Embryonic facial prominence (tissue), 1 donor: ENCODE results near the gene GCA.

Experiments used
- DNase-seq: peaks from one replicate; pipeline ENCODE4 v3.0.0-alpha.2; 2016; ENCODE audit errors: extremely low spot score

GCA gene

GRCh38 chr2:162327806-162328205 lies 16.1 kb upstream of the GCA start:
- DNase-seq, result no peak

DNA sequence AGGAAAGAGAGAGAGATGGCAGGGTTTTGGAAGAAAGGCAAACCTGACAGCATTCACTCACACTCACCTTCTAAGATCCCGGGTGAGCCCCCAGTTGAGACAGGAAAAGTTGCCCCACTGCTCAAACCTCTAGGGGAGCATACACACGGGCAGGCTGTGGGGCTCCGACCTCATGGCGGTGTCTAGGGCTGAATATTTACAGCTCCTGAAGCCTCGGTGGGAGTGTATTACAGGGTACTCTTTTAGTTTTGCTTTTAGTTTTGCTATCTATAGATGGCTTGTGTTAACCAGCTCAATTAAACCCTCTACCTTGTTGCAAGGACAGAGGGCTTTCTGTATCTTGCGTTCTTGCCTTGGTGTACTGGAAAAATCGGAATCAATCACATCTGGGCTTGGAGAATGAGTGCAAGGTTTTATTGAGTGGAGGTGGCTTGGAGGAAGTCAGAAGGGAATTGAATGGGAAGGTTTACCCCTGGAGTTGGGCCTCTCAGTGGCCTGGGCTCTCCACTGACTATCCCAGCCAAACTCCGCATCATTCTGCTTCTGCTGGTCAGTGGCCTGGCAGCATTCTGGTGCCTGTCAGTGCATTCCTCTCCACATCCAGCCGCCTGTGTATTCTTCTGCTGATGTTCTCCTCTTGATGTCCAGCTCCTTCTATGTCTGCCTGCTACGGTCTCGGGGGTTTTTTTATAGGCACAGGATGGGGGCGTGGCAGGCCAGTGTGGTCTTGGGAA lies 15.3 kb upstream of the GCA start:
- no peak for DNase-seq

- no peak for DNase-seq
Observed at GRCh38 chr2:162330881-162331280, 13.1 kb upstream of the GCA start.

GRCh38 chr2:162333968-162334367 lies 10.0 kb upstream of the GCA start:
- DNase-seq, result no peak

DNA sequence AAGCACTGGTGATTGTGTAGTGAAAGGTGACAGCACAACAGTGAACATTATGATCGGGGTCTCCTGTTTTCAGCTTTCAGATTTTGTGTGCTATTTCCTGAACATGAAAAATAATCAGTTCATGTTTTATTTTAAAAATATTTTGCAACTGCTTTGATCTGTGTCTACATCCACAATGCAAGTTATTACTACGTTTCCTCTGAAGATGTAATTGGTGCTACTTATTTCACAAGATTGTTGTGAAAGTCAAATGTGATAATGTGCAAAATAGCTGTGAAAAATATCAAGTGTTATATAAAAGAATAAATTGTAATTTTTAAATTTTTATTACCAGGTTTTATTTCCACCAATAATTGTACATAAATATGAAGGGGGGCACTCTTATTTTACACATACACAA lies 6.1 kb upstream of the GCA start:
- no peak for DNase-seq

DNA sequence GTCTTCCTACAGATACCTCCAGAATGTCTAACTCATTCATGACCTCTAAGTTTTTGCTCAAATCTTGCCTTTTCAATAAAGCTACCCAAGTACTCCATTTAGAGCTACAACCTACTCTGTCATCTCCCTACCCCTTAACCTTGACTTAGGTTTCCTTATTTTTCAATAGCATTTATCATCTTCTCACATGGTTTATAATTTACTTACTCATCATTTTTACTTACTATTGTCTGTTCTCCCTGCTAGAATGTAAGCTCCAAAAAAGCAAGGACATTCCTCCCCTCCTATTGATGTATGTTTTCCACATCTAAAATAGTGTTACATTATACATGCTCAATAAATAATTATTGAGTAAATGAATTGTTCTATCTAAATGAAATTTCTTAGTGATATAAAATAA lies 3.1 kb upstream of the GCA start:
- no peak for DNase-seq

GRCh38 chr2:162342321-162342720 lies 1.6 kb upstream of the GCA start:
- no peak for DNase-seq

GRCh38 chr2:162342841-162343240 lies 1.1 kb upstream of the GCA start:
- no peak for DNase-seq

- DNase-seq, result no peak
Observed at GRCh38 chr2:162343492-162343823, 474 bp upstream of the GCA start.

- DNase-seq, result no peak
Observed at GRCh38 chr2:162344617-162344950, 652 bp downstream of the GCA start.

DNA sequence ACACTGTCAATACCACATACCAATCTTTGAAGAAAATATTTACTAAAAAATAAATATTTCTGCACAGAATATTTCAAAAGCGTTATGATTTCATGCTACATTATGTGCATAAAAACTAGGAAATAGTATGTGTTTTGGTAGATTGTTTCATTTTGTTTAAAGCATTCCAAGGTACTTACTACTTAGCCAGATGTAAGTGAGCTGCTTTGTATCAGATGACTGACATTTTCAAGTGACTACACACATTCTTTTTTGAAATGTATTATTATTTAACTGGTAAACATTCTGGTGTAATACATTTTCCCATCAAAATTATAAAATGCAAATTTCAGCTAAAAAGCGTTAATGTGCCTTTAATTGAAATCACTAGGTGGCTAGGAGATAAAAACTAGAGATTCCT lies 21.5 kb downstream of the GCA start:
- no peak for DNase-seq

GRCh38 chr2:162368494-162368893 lies 24.6 kb downstream of the GCA start:
- no peak for DNase-seq

- no peak for DNase-seq
Observed at GRCh38 chr2:162369551-162369950, 25.6 kb downstream of the GCA start.

GRCh38 chr2:162370931-162371330 lies 27.0 kb downstream of the GCA start:
- no peak for DNase-seq

GRCh38 chr2:162372818-162373217 lies 28.9 kb downstream of the GCA start:
- no peak for DNase-seq

- DNase-seq, result no peak
Observed at GRCh38 chr2:162379719-162380580, 36.0 kb downstream of the GCA start.

- no peak for DNase-seq
Observed at GRCh38 chr2:162381851-162382250, 37.9 kb downstream of the GCA start.

DNA sequence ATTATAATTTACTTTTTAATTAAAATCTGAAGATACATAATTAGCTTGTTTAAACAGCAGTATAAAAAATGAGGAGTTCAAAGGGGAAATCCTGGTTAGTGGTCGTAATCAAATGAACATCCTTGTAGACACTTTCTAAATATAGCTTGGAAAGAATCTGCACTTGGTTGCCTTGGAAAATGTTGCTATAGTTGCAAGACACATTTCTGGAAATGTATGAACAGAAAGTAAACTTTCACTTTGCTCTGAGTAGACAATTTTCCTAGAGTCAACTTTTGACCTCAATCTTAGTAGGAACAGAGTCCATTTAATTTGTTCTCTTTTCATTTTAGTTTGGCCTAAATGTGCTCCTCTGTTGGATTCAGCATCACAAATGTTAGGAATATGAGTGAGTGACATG lies 38.3 kb downstream of the GCA start:
- no peak for DNase-seq

DNA sequence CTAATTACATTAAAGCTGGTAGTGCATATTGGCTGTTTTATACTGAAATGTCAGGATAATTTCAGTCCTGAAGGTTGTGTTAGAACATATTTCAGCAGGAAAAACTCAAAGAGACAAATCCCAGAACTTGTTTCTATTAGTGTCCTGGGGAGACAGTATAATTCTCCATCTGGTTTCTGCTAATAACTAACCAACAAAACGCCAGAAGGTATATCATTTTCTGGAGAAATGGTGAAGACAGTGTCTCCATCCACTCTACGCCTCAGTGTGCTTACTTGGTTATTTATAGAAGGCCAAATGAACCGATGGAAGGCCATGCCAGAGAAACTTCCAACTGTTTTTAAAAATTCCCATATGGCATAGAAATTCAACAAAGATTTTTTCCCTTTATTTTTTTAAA lies 41.6 kb downstream of the GCA start:
- DNase-seq, result no peak

DNA sequence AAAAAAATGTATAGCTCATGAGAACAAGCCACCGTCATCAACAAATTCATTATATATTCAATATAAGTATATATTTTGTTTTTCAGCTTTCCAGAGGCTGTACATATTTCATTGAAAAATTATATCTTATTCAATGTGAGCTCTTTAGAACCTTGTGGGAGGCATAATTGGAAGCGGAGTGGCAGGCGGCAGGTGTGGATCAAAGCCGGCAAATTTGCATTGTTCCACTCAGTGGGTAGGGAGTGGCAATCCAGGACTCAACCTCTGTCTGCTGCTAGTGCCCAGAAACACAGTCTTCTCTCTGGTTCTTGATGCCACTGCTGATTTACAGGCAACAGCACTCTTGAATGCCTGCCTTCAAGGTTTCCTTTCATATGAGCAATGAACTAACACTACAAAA lies 46.9 kb downstream of the GCA start:
- no peak for DNase-seq

GRCh38 chr2:162400336-162400735 lies 56.4 kb downstream of the GCA start:
- DNase-seq, result no peak

DNA sequence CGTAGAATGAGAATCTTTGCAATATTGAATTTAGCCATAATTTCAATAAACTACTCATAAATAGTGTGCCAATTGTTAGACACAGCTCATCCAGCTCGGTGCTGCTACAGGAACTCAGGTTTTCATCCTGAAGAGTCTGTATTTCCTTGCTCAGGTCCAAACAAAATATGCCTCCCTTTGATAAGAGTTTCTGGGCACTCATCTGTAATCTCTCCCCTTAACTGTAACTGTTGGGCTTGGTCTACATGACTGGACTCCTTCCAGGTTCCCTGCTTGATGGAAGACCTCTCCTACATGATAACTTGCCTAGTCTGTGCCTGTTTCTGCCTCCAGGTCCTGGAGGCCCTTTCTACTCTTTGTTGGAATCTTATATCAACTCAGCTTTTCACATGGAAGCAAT lies 57.9 kb downstream of the GCA start:
- DNase-seq, result no peak

DNA sequence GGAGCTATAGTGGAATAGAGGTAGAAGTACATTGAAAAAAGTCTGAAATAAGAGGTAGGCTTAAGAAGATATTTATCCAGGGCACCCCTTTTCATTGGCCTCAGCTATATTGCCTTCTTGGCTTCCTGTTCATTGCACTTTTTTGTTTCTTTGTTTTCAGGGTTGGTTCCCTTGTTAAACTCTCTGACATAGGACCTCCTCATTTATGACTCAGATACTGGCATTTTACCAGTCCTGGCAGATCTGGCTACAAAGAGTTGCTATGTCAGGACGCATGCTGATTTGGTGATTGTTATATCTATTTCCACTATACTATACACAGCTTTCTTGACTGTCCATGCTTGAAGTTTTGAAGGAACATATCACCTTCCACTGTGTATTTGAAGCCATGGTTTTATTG lies 60.0 kb downstream of the GCA start:
- no peak for DNase-seq
